Measurements from ENCODE around the gene COL11A1.
"Not testable (repeated sequence)": the region's sequence is repeated elsewhere in the genome, so short reads cannot be mapped to it uniquely, and the experiment has no call there.

COL11A1 gene

DNA sequence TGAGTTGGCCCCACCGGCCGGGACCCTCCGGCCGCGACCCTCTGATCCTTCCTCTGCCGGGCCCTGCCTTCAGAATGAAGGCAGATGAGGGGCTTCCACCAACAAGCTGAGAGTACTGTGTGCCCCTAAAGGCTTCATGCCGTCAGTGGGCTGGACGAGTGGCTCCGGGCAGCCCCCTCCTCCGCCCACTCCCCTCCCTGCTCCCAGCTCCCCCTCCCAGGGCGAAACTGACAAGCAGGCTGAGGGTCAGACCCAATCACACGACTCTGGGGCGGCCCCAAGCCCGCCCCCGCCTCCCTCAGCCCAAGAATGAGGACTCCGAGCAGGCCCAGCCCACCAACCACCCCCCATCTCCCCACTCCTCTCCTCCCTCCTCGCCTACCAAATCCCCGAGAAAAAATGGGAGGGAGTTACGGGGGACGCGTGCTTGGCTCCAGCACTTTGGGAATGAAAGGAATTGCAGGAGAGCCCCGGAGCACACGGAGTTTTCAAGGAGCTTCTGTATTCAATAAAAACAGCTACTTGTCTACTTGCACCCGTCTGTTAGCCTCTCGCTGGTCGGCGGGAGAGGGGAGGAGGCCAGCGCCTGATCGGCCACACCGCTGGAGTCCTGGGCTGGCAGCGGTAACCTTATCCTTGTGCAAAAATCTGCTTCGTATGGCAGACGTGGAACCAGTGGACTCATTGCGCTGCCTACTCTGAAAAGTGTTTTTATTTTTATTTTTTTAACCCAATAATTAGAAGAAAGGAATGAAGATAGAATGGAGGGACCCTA is at the start of gene COL11A1:
Gene COL11A1 (minus strand): TSS at position 147 of the 775 bp plus-strand sequence. CDS start 344 bp downstream, outside the sequence.
- DNase-seq (ENCODE audit: low read depth in 2 of 2, low spot score in 1 of 2): no peak

DNA sequence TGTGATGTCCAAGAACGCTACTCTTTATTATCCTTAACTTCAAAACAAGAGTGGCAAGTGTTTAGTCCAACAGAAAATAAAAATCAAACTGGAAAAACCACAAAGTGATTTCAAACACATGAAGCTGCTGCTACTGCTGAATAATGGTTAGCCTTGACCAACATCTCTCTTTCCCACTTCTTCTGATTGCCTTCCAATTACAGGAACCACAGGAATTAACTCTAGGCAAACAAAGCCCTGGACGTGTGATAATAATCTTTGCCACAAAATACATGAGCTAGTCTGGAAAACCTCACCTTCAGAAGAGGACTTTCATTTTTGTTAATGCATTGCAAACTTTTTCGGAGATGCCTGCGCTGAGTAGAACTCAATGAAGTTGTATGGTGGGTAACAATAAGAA is 48.6 kb upstream of the COL11A1 start:
- DNase-seq (ENCODE audit: low read depth in 2 of 2, low spot score in 1 of 2): no peak

GRCh38 chr1:103146166-103146565 is 37.8 kb upstream of the COL11A1 start:
- DNase-seq (ENCODE audit: low read depth in 2 of 2, low spot score in 1 of 2): no peak

- DNase-seq (ENCODE audit: low read depth in 2 of 2, low spot score in 1 of 2): no peak
Measured at GRCh38 chr1:103145449-103145848, 37.1 kb upstream of the COL11A1 start.

GRCh38 chr1:103144681-103145080 is 36.4 kb upstream of the COL11A1 start:
- DNase-seq (ENCODE audit: low read depth in 2 of 2, low spot score in 1 of 2): no peak

DNA sequence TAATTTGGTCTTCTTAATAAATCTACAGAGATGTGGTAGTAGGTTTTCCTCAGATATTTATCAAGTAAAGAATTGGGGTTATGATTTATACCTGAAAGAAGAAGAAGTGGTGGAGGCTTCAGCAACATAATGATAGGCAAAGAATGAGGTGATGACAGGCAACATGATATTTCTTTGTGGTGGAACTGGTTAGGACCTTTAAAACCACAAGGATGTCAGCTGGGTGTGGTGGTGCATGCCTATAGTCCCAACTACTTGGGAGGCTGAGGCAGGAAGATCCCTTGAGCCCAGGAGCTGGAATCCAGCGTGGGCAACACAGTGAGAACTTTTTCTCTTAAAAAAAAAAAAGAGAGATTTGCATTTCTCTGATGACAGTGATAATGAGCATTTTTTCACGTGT is 34.1 kb upstream of the COL11A1 start:
- DNase-seq (ENCODE audit: low read depth in 2 of 2, low spot score in 1 of 2): no peak

DNA sequence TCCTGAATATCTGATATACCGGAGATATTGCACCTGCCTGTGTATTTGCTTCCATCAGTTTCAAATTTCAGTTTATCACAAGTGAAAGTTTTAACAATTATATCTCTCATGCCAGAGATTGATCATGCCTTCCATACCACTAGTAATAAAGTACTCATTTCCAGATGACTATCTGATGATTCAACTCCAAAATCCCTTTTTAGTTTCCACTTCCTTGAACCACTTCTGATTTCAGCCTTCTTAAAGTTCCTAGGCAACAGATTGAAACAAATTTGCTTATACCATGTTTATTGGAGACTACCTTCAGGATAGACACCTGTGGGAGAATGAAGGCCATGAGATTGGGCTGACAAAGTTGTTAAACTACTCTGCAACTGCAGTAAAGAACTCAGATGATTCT is 21.5 kb upstream of the COL11A1 start:
- no peak for DNase-seq (ENCODE audit: low read depth in 2 of 2, low spot score in 1 of 2)

DNA sequence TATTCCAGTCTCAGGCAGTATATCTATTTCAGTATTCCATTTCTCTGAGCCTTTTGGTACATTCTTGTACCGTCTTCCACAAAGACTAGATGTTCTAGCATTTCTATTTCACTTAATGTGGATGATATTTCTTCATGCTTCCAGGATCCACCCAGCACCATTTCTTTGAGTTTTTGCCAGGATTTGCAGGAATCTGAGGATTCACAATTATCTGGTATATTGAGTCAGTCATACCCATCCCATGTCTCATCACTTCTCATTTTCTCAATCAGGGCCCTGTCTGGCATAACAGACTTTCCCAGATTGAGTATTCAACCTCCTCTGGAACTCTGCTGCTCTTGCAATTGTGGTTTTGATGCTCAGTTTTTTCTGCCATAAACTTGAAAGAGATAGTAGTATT is 20.9 kb upstream of the COL11A1 start:
- DNase-seq (ENCODE audit: low read depth in 2 of 2, low spot score in 1 of 2): no peak

DNA sequence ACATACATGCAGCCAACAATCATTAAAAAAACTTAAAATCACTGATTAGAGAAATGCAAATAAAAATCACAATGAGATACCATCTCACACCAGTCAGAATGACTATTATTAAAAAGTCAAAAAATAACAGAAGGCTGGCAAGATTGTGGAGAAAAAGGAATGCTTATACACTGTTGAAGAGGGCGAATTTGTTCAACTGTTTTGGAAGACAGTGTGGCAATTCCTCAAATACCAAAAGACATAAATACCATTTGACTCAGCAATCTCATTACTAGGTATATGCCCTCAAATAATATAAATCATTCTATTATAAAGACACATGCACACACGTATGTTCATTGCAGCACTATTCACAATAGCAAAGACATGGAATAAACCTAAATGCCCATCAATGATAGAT is 19.9 kb upstream of the COL11A1 start:
- DNase-seq (ENCODE audit: low read depth in 2 of 2, low spot score in 1 of 2): not testable (repeated sequence)

GRCh38 chr1:103125219-103125618 is 16.9 kb upstream of the COL11A1 start:
- DNase-seq (ENCODE audit: low read depth in 2 of 2, low spot score in 1 of 2): no peak

GRCh38 chr1:103122983-103123720 is 14.8 kb upstream of the COL11A1 start:
- DNase-seq (ENCODE audit: low read depth in 2 of 2, low spot score in 1 of 2): no peak

- DNase-seq (ENCODE audit: low read depth in 2 of 2, low spot score in 1 of 2): no peak
Measured at GRCh38 chr1:103120981-103121380, 12.7 kb upstream of the COL11A1 start.

GRCh38 chr1:103112546-103112945 is 4.2 kb upstream of the COL11A1 start:
- DNase-seq (ENCODE audit: low read depth in 2 of 2, low spot score in 1 of 2): no peak

DNA sequence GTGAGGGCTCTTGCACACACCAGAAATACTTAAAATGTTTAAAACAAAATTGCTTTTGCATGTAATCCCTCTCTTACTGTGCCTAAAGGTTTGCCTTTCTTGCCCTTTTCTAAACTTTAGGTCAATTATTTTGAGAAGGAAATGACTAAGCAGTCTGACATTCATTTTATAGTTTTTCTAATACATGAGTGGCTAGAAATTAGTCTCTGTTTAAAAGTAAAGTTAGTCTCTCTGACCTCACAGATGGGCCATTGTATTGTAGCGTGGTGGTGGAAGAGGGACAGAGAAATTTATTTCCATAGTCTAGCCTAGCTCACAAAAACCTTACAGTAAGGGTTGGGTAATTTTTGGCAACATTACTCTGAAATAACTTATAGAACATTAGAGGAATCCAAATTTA is 3.6 kb upstream of the COL11A1 start:
- DNase-seq (ENCODE audit: low read depth in 2 of 2, low spot score in 1 of 2): no peak

- DNase-seq (ENCODE audit: low read depth in 2 of 2, low spot score in 1 of 2): no peak
Measured at GRCh38 chr1:103110701-103111100, 2.4 kb upstream of the COL11A1 start.

- DNase-seq (ENCODE audit: low read depth in 2 of 2, low spot score in 1 of 2): no peak
Measured at GRCh38 chr1:103109311-103109920, 1.1 kb upstream of the COL11A1 start.

GRCh38 chr1:103107741-103108375 is 464 bp downstream of the COL11A1 start:
- no peak for DNase-seq (ENCODE audit: low read depth in 2 of 2, low spot score in 1 of 2)

GRCh38 chr1:103106426-103107341 is 1.6 kb downstream of the COL11A1 start:
- no peak for DNase-seq (ENCODE audit: low read depth in 2 of 2, low spot score in 1 of 2)

DNA sequence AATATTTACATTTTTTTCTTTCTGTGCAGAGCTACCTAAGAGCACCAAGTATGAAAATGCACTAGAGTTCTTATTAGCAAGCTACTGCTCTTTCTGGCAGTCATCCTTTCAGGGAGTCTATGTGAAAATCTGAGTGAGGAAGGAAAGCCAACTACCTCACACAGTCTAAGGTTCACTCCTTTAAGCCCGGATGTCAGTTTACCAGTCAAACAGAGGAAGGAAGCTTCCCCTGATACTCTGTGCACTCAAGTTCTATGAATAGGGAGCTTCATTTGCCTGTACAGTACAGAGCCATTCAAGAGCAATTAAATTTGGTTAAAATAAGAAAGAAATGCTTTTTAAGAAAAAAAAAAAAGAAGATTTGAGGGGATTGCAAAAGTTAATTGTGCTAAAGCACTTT is 6.9 kb downstream of the COL11A1 start:
- DNase-seq (ENCODE audit: low read depth in 2 of 2, low spot score in 1 of 2): no peak

DNA sequence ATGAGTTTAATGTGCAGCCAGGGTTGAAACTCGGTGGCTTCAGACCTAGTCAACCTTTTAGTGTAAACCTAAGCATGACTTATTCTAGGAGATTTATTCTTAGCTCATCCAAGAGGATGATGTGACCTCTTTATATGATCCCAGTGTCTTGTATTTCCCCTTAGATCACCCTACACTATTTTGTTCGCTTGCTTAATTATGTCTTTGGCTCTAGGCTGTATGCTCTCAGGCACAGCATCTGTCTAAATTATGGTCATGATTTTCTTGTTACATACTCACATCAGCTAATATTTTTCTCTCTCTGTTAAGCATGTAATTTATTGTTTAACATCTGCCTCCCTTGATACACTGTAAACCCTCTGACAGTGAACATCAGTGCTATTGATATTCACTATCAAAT is 19.1 kb downstream of the COL11A1 start:
- DNase-seq (ENCODE audit: low read depth in 2 of 2, low spot score in 1 of 2): no peak

DNA sequence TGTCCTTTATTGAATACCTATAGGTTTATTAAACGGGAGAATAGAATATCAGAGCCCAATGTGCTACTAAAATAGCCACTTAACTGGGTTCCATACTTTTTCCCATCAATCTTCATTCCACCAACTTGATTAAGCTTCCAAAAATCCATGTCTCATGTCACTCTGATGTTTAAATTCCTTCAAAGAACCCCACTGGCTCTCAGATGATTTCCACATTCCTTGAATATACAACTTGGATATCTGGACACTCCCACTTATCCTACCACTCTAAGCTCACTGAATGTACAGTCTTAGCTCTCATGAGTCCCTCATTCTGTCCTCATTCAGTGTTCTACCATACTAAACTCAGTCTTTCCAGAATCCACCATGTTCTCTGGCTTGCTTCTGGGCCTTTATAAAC is 21.1 kb downstream of the COL11A1 start:
- DNase-seq (ENCODE audit: low read depth in 2 of 2, low spot score in 1 of 2): no peak
